Prostate gland (tissue), 2 donors: ENCODE results near the gene IMMP2L.

Source experiments
- CTCF ChIP-seq, 4 experiments: fragments of 200-600 bp in 2 of 4; fragments of 450-650 bp in 2 of 4; sonication (generic) in 2 of 4; IDR thresholded peaks; 1 replicate in 3 of 4; 2 replicates in 1 of 4; pipeline ENCODE4 v1.5.1; 2016 to 2019; ENCODE audit warnings: antibody characterized with exemption in 4 of 4, mild to moderate bottlenecking in 2 of 4, moderate library complexity in 2 of 4
- POLR2A ChIP-seq: fragments of 450-650 bp; IDR thresholded peaks from one replicate; pipeline ENCODE4 v1.6.1; 2016; ENCODE audit warnings: antibody characterized with exemption, mild to moderate bottlenecking
- POLR2AphosphoS5 ChIP-seq: sonication (generic); formaldehyde crosslinking; IDR thresholded peaks from one replicate; pipeline ENCODE4 v1.6.1; 2017; ENCODE audit warnings: antibody characterized with exemption

- TF ChIP-seq CTCF (IDR thresholded peaks at IDR 0.05) (no peak), POLR2AphosphoS5 (no peak), POLR2A (no peak)
Observed at GRCh38 chr7:111164442-111164841, 397.9 kb downstream of the IMMP2L start.
